ENCODE measurements around the gene DTX3L.
"Not testable (repeated sequence)": the region's sequence is repeated elsewhere in the genome, so short reads cannot be mapped to it uniquely, and the experiment has no call there.

Gene DTX3L

DNA sequence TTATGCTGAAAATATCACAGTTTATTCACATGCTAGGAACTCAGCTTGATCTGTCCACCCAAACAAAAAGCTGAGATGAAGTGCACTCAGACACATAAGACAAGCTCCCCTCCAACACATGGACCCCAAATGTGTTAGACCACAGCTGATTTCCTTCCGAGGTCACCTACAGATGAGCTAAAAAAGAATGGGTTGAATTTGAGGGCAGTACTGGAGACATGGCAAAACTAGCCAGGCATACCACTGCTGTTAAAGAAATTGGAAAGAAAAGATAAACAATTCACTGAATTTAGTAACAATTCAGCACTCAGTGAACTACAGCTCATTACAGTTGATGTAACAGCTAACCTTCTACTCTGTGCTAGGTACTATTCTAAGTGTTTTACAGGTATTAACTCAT, 15.5 kb upstream of the DTX3L start:
- Mint-ChIP-seq H3K36me3 (ENCODE audit: low read depth) (peaks cover 75% of the 10 kb centered on the region), H3K27ac (no peak overlapping the region), H3K27me3 (no peaks in the 10 kb centered on the region)

DNA sequence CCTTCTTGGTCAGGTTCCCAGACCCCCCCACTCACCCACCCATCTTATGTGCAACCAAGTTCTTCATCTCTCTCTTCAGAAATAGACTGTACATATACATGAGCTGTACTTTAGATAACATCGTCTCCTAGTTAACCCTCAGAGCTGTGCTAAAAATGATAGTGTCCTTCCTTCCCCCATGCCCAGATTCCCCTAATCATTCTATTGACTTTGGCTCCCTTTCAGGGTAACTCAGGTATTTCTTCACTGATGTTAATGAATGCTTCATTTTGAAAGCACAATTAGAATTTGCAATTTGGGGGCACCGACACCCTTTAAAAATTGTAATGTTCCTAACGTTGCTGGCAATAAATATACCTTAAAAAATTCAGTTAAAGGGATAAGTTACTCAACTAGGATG, 11.0 kb upstream of the DTX3L start:
- Mint-ChIP-seq H3K9me3 (no peaks in the 10 kb centered on the region), H3K4me3 (no peak overlapping the region), H3K27me3 (no peaks in the 10 kb centered on the region), H3K27ac (no peak overlapping the region), H3K4me1 (ENCODE audit: low read depth) (peaks cover 16% of the 10 kb centered on the region), H3K36me3 (ENCODE audit: low read depth) (peaks cover 81% of the 10 kb centered on the region)

More for the DNA sequence above, 15.5 kb upstream of the DTX3L start:
- Mint-ChIP-seq H3K9me3 (no peaks in the 10 kb centered on the region), H3K4me3 (no peak overlapping the region), H3K4me1 (ENCODE audit: low read depth) (peaks cover 7% of the 10 kb centered on the region)

- H3K9me3 Mint-ChIP-seq, result no peaks in the 10 kb centered on the region
- peaks cover 22% of the 10 kb centered on the region for H3K4me1 Mint-ChIP-seq (ENCODE audit: low read depth)
Measured at GRCh38 chr3:122555275-122556071, 8.7 kb upstream of the DTX3L start.

DNA sequence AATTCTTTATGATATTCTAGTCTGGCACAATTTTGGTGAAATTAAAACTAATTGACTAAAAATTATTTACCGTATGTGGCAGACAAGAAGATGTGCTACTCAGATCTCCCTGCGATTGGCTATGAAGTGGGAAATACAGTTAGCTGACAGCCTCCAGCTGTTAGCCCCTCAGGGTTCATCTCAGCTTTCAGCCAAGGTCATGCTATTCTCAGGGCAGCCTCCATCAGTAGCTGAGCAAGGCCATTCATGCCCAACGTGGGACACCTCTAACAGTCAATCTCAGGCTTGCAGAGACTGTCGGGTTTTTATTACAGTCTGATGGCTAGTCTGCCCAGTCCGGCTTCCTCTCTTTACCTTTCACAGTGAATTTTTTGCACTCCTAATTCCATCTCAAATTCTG, 6.8 kb upstream of the DTX3L start:
- peaks cover 37% of the 10 kb centered on the region for H3K4me1 Mint-ChIP-seq (ENCODE audit: low read depth)
- no peak overlapping the region for H3K4me3 Mint-ChIP-seq
- H3K27me3 Mint-ChIP-seq, result no peaks in the 10 kb centered on the region
- peaks cover 64% of the 10 kb centered on the region for H3K36me3 Mint-ChIP-seq (ENCODE audit: low read depth)
- H3K27ac Mint-ChIP-seq, result no peak overlapping the region
- no peaks in the 10 kb centered on the region for H3K9me3 Mint-ChIP-seq

More at GRCh38 chr3:122555275-122556071, 8.7 kb upstream of the DTX3L start:
- H3K27me3 Mint-ChIP-seq, result no peaks in the 10 kb centered on the region
- no peak overlapping the region for H3K27ac Mint-ChIP-seq
- no peak overlapping the region for H3K4me3 Mint-ChIP-seq
- peaks cover 74% of the 10 kb centered on the region for H3K36me3 Mint-ChIP-seq (ENCODE audit: low read depth)

DNA sequence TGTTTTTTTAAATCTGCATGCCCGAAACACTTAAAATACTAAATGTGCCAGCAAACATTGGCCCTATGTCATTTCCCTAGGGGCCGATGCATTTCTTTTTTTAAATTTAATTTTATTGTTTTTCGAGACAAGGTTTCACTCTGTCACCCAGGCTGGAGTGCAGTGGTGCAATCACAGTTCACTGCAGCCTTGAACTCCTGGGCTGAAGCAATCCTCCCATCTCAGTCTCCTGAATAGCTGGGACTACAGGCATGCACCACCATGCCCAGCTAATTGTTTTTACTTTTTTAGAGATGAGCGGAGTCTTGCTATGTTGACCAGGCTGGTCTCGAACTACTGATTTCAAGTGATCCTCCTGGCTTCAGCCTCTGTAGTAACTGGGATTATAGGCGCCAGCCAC, 5.5 kb upstream of the DTX3L start:
- H3K27ac Mint-ChIP-seq, result no peak overlapping the region
- H3K4me3 Mint-ChIP-seq, result no peak overlapping the region
- H3K27me3 Mint-ChIP-seq, result no peaks in the 10 kb centered on the region
- no peaks in the 10 kb centered on the region for H3K9me3 Mint-ChIP-seq
- peaks cover 64% of the 10 kb centered on the region for H3K36me3 Mint-ChIP-seq (ENCODE audit: low read depth)
- peaks cover 43% of the 10 kb centered on the region for H3K4me1 Mint-ChIP-seq (ENCODE audit: low read depth)

GRCh38 chr3:122559906-122560305, 4.2 kb upstream of the DTX3L start:
- Mint-ChIP-seq H3K27ac (no peak overlapping the region), H3K4me1 (ENCODE audit: low read depth) (peaks cover 43% of the 10 kb centered on the region), H3K36me3 (ENCODE audit: low read depth) (peaks cover 62% of the 10 kb centered on the region), H3K27me3 (no peaks in the 10 kb centered on the region), H3K9me3 (no peaks in the 10 kb centered on the region), H3K4me3 (no peak overlapping the region)

- Mint-ChIP-seq H3K9me3 (no peaks in the 10 kb centered on the region), H3K36me3 (ENCODE audit: low read depth) (peaks cover 57% of the 10 kb centered on the region), H3K27ac (peak overlapping the region; percentile 77), H3K4me3 (peak overlapping the region; percentile 4), H3K27me3 (no peaks in the 10 kb centered on the region), H3K4me1 (ENCODE audit: low read depth) (peaks cover 47% of the 10 kb centered on the region)
Measured at GRCh38 chr3:122560680-122561079, 3.5 kb upstream of the DTX3L start.

DNA sequence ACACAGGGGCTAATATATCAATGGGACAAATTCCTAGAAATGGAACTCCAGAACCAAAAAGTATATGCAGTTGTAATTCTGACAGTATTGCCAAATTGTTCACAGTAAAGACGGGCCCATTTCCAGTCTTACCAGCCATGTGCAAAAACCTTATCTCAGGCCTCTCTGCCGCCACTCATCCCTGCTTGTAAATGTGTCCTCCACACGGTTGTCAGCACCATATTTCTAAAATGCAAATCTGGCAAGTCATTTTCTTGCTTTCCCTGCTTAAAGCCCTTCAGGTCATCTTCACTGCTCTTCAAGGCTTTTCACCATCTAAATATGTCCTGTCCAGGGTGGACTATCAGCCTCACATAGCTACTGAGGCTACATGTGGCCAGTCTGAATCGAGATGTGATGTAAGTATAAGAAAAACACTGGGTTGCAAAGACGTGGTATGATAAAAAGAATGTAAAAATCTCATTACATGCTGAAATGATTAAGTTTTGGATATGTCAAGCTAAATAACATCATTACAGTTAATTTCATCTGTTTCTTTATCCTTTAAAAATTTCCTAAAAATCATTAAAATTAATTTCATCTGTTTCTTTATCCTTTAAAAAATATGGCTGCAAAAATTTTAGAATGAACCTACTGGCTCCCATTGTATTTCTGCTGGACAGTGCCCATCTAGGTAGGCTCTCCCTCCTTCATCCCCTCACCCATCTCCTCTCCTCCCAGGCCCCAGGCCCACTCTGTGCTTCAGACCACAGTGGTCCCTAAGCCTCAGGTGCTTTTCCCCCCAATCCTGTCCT, 1.0 kb upstream of the DTX3L start:
- H3K36me3 Mint-ChIP-seq (ENCODE audit: low read depth), result peaks cover 56% of the 10 kb centered on the region
- H3K9me3 Mint-ChIP-seq, result no peaks in the 10 kb centered on the region
- peaks cover 68% of the 10 kb centered on the region for H3K4me1 Mint-ChIP-seq (ENCODE audit: low read depth)
- no peaks in the 10 kb centered on the region for H3K27me3 Mint-ChIP-seq
- peak overlapping the region; percentile 92 for H3K4me3 Mint-ChIP-seq
- H3K27ac Mint-ChIP-seq, result peak overlapping the region; percentile 99

DNA sequence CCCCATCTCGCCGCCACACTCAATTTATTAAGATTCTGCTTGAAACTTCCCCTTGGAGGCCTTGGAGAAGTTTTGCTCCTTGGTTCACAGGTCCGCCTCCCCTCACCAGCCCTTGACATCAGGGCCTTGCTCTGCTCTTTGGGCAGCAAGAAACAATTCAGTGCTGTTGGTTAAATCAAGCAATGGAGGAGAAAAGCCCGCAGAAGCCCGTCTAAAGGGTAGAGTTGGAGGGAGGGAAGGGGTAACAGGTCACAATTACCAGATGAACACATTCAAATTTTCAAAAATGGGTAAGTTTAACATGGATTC, 467 bp upstream of the DTX3L start:
- peak overlapping the region; percentile 92 for H3K4me3 Mint-ChIP-seq
- H3K27ac Mint-ChIP-seq, result peak overlapping the region; percentile 99
- H3K9me3 Mint-ChIP-seq, result no peaks in the 10 kb centered on the region
- peaks cover 73% of the 10 kb centered on the region for H3K4me1 Mint-ChIP-seq (ENCODE audit: low read depth)
- no peaks in the 10 kb centered on the region for H3K27me3 Mint-ChIP-seq
- peaks cover 58% of the 10 kb centered on the region for H3K36me3 Mint-ChIP-seq (ENCODE audit: low read depth)

DNA sequence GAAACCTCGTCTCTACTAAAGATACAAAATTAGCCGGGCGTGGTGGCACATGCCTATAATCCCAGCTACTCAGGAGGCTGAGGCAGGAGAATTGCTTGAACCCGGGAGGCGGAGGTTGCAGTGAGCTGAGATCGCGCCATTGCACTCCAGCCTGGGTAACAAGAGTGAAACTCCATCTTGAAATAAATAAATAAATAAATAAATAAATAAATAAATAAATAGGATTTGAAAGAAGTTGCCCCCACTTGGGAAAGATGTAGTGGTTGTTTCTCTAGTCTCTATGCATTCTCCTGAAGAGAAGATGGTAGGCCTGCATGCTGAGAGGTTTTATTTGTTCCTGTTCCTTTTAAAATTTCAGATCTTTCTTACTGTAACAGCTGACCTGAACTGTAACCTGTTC, 4.0 kb downstream of the DTX3L start:
- not testable (repeated sequence) for H3K4me3 Mint-ChIP-seq, H3K27me3 Mint-ChIP-seq, H3K9me3 Mint-ChIP-seq, H3K27ac Mint-ChIP-seq
- Mint-ChIP-seq H3K4me1 (ENCODE audit: low read depth) (peaks cover 77% of the 10 kb centered on the region), H3K36me3 (ENCODE audit: low read depth) (peaks cover 75% of the 10 kb centered on the region)

GRCh38 chr3:122568755-122569154, 4.6 kb downstream of the DTX3L start:
- Mint-ChIP-seq H3K36me3 (ENCODE audit: low read depth) (peaks cover 75% of the 10 kb centered on the region), H3K4me3 (no peak overlapping the region), H3K4me1 (ENCODE audit: low read depth) (peaks cover 77% of the 10 kb centered on the region), H3K9me3 (no peaks in the 10 kb centered on the region), H3K27ac (peak overlapping the region; percentile 23), H3K27me3 (no peaks in the 10 kb centered on the region)

DNA sequence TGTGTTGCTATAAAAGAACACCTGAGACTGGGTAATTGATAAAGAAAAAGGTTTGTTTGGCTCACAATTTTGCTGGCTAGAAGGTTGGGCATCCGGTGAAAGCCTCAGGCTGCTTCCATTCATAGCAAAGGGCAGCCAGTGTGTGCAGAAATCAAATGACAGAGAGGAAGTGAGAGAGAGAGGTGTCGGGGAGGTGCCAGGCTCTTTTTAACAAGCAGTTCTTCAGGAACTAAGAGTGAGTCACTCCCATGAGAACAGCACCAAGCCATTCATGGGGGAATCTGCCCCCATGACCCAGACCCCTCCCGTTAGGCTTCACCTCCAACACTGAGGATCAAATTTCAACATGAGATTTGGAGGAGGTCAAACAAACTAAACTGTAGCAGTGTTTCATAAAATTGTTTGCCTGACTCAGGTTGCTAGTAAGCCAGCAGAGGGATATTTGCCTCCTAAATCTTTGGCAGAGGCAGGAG, 8.8 kb downstream of the DTX3L start:
- Mint-ChIP-seq H3K27ac (peak overlapping the region; percentile 82), H3K27me3 (no peaks in the 10 kb centered on the region), H3K9me3 (no peaks in the 10 kb centered on the region), H3K4me1 (ENCODE audit: low read depth) (peaks cover 84% of the 10 kb centered on the region), H3K36me3 (ENCODE audit: low read depth) (peaks cover 64% of the 10 kb centered on the region), H3K4me3 (no peak overlapping the region)

DNA sequence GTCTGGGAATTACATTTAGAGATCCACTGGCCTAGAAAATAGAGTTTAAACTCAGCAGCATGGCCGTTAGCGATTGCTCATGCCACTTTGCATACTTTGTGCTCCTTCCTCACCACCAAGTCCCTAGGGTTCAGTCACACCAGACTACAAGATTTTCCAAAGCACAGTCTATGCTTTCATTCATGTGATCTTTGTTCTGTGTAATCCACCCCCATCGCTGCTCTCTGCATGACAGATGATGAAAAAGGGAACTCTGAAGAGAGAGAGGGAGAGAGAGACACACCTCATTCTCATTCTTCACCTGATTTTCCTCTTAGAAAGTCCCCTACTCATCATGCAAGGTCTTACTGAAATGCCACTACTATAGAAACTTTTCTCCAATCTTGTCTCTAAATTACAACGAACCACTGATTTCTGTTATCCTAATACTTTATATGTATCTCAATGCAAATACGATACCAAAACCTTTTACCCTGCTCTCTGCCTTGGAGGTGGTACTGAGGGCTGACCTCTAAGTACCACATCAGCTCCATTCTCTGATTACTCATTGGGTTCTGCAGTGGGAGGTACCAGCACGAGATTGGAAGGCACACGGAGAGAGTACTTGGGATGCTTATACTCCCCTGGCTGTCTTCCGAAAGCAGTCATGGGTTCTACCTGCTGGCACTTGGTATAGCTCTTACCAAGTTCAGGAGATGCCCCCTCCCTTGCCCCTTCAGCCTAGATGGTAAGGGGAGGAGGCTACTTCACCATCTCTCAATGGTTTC, 12.2 kb downstream of the DTX3L start:
- Mint-ChIP-seq H3K4me1 (ENCODE audit: low read depth) (peaks cover 87% of the 10 kb centered on the region), H3K4me3 (peak overlapping the region; percentile 99), H3K9me3 (peaks cover 3% of the 10 kb centered on the region), H3K27ac (peak overlapping the region; percentile 99), H3K36me3 (ENCODE audit: low read depth) (peaks cover 46% of the 10 kb centered on the region), H3K27me3 (no peaks in the 10 kb centered on the region)

GRCh38 chr3:122577409-122578031, 13.4 kb downstream of the DTX3L start, which contains the start of gene PARP15:
TSS of gene PARP15 (plus strand) at chr3:122577650. CDS start at chr3:122577668, 18 bp downstream.
- peaks cover 85% of the 10 kb centered on the region for H3K4me1 Mint-ChIP-seq (ENCODE audit: low read depth)
- peaks cover 12% of the 10 kb centered on the region for H3K9me3 Mint-ChIP-seq
- peak within 1 kb of the TSS; percentile 99 for H3K4me3 Mint-ChIP-seq
- peak within 1 kb of the TSS; percentile 99 for H3K27ac Mint-ChIP-seq
- peaks cover 47% of the 10 kb centered on the region for H3K36me3 Mint-ChIP-seq (ENCODE audit: low read depth)
- H3K27me3 Mint-ChIP-seq, result no peaks in the 10 kb centered on the region

Data from stimulated activated naive CD8-positive, alpha-beta T cell treated with anti-CD3 and anti-CD28 coated beads, Interleukin-15, Interleukin-2, amounts not matched to agents 100 ng/mL and 50 ng/mL, for 24 hours (primary cell).